GM19240 (cell line): ENCODE measurements around the gene STX1A.

Source experiments
- DNase-seq: peaks from one replicate; pipeline ENCODE4 v3.0.0; 2011; ENCODE audit warnings: low spot score; ENCODE audit not compliant: insufficient read length

The STX1A gene

DNA sequence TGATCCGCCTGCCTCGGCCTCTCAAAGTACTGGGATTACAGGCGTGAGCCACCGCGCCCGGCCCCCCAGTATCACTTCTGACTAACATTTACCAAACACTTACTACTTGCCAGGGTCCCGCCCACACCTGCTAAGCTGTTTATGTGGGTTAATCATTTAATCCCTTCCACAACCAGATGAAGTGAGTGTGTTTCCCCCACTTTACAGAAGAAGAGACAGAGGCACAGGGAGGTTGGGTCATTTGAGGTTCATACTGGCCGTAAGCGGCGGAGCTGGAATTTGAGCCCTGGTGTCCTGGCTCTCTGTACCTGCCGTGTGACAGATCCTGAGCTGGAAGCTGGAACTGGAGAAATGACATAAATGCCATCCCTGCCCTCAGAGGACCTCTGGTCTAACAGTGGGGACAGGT is 66.9 kb downstream of the STX1A start:
- DNase-seq = no peak

- DNase-seq = no peak
These were observed 68.9 kb downstream of the STX1A start for GRCh38 chr7:73650524-73650923.

GRCh38 chr7:73649576-73649975 is 69.9 kb downstream of the STX1A start:
- DNase-seq = no peak
